ENCODE measurements around the gene EFCAB11. TPM values are rescaled to one million over a fixed set of nuclear protein-coding genes. Genes with fewer than 3 reads are reported as not detected.
A peak's percentile ranks its signal among the peaks of the same experiment; 100 is the strongest.

The EFCAB11 gene
- total and polyA plus RNA-seq, 2 donors (not counting 1 experiment from before 2014, with no cell fraction given) = 2.6 to 4.0 TPM

DNA sequence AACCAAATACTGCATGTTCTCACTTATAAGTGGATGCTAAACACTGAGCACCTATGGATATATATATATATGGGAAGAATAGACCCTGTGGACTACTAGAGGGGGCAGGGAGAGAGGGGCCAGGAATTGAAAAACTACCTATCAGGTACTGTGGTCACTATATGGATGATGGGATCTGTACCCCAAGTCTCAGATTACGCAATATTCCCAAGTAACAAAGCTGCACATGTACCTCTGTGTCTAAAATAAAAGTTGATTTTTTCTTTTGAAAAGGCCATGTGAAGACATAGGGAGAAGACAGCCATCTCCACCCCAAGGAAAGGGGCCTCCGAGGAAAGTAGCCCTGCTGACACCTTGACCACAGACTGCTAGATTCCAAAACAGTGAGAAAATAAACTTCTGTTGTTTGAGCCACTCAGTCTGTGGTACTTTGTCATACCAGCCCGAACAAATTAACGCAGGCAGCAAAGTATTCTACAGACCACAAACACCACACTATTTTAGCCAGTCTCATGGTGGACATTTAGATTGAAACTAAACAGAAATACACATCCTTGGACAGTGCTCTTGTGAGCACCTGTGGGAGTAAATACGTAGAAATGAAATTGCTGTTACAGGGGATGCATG lies 197.1 kb downstream of the EFCAB11 start:
- no peak overlapping the region for H3K4me2 ChIP-seq (ENCODE audit: extremely low read depth, insufficient read depth, low read length)
- H3K4me1 ChIP-seq (ENCODE audit: control insufficient read depth, extremely low read depth, insufficient read depth, low read length) = no peaks in the 10 kb centered on the region
- H4K20me1 ChIP-seq (ENCODE audit: control insufficient read depth, extremely low read depth, insufficient read depth, low read length) = no peaks in the 10 kb centered on the region
- peak in 1 of 2 donors; percentile 56 for DNase-seq (ENCODE audit: low read depth in 2 of 2)
- TF ChIP-seq, protein P1, sequence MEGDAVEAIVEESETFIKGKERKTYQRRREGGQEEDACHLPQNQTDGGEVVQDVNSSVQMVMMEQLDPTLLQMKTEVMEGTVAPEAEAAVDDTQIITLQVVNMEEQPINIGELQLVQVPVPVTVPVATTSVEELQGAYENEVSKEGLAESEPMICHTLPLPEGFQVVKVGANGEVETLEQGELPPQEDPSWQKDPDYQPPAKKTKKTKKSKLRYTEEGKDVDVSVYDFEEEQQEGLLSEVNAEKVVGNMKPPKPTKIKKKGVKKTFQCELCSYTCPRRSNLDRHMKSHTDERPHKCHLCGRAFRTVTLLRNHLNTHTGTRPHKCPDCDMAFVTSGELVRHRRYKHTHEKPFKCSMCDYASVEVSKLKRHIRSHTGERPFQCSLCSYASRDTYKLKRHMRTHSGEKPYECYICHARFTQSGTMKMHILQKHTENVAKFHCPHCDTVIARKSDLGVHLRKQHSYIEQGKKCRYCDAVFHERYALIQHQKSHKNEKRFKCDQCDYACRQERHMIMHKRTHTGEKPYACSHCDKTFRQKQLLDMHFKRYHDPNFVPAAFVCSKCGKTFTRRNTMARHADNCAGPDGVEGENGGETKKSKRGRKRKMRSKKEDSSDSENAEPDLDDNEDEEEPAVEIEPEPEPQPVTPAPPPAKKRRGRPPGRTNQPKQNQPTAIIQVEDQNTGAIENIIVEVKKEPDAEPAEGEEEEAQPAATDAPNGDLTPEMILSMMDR (conservative IDR thresholded peaks at IDR 0.05 in 1 of 2, IDR thresholded peaks at IDR 0.05 in 1 of 2; ENCODE audit: low read depth in 1 of 2, low read length in 2 of 2) = no peak
- no peak for TF ChIP-seq EZH2 (IDR thresholded peaks at IDR 0.05; ENCODE audit: low read length, missing control alignments)
- no peaks in the 10 kb centered on the region for H3K27me3 ChIP-seq (ENCODE audit: control insufficient read depth, insufficient read depth, low read length)
- no peak overlapping the region for H3K27ac ChIP-seq (ENCODE audit: insufficient read depth, low read length)
- no peak overlapping the region for H3K4me3 ChIP-seq (replicated peaks in 1 of 4; ENCODE audit: control extremely low read depth in 1 of 4, insufficient read depth in 1 of 4, low read depth in 3 of 4, low read length in 4 of 4)
- H2AFZ ChIP-seq (ENCODE audit: low read length) = no peak overlapping the region
- no peak overlapping the region for H3K9ac ChIP-seq (ENCODE audit: insufficient read depth, low read length)
- H3K36me3 ChIP-seq (ENCODE audit: control insufficient read depth, insufficient read depth, low read length) = no peaks in the 10 kb centered on the region
- no peaks in the 10 kb centered on the region for H3K79me2 ChIP-seq (ENCODE audit: control insufficient read depth, insufficient read depth, low read length)
- H3K9me3 ChIP-seq (ENCODE audit: control insufficient read depth, insufficient read depth, low read depth, low read length) = no peaks in the 10 kb centered on the region

DNA sequence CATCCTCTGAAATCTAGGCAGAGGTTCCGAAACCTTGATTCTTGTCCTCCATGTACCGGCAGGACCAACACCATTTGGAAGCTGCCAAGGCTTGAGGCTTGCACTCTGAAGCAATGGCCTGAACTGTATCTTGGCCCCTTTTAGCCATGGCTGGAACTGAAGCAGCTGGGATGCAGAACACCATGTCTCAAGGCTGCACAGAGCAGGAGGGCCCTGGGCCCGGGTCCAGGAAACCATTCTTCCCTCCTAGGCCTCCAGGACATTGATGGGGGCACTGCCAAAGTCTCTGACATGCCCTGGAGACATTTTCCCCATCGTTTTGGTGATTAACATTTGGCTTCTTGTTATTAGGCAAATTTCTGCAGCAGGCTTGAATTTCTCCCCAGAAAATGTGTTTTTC lies 198.7 kb downstream of the EFCAB11 start:
- no peak overlapping the region for H3K9ac ChIP-seq (ENCODE audit: insufficient read depth, low read length)
- TF ChIP-seq EZH2 (IDR thresholded peaks at IDR 0.05; ENCODE audit: low read length, missing control alignments) = no peak
- TF ChIP-seq, protein P1 (conservative IDR thresholded peaks at IDR 0.05 in 1 of 2, IDR thresholded peaks at IDR 0.05 in 1 of 2; ENCODE audit: low read depth in 1 of 2, low read length in 2 of 2) = no peak
- H3K9me3 ChIP-seq (ENCODE audit: control insufficient read depth, insufficient read depth, low read depth, low read length) = no peaks in the 10 kb centered on the region
- no peak overlapping the region for H3K4me3 ChIP-seq (replicated peaks in 1 of 4; ENCODE audit: control extremely low read depth in 1 of 4, insufficient read depth in 1 of 4, low read depth in 3 of 4, low read length in 4 of 4)
- no peaks in the 10 kb centered on the region for H3K79me2 ChIP-seq (ENCODE audit: control insufficient read depth, insufficient read depth, low read length)
- H3K27ac ChIP-seq (ENCODE audit: insufficient read depth, low read length) = no peak overlapping the region
- H4K20me1 ChIP-seq (ENCODE audit: control insufficient read depth, extremely low read depth, insufficient read depth, low read length) = no peaks in the 10 kb centered on the region
- no peaks in the 10 kb centered on the region for H3K36me3 ChIP-seq (ENCODE audit: control insufficient read depth, insufficient read depth, low read length)
- no peak overlapping the region for H2AFZ ChIP-seq (ENCODE audit: low read length)
- no peaks in the 10 kb centered on the region for H3K27me3 ChIP-seq (ENCODE audit: control insufficient read depth, insufficient read depth, low read length)
- DNase-seq (ENCODE audit: low read depth in 2 of 2) = no peak
- no peak overlapping the region for H3K4me2 ChIP-seq (ENCODE audit: extremely low read depth, insufficient read depth, low read length)
- H3K4me1 ChIP-seq (ENCODE audit: control insufficient read depth, extremely low read depth, insufficient read depth, low read length) = no peaks in the 10 kb centered on the region

DNA sequence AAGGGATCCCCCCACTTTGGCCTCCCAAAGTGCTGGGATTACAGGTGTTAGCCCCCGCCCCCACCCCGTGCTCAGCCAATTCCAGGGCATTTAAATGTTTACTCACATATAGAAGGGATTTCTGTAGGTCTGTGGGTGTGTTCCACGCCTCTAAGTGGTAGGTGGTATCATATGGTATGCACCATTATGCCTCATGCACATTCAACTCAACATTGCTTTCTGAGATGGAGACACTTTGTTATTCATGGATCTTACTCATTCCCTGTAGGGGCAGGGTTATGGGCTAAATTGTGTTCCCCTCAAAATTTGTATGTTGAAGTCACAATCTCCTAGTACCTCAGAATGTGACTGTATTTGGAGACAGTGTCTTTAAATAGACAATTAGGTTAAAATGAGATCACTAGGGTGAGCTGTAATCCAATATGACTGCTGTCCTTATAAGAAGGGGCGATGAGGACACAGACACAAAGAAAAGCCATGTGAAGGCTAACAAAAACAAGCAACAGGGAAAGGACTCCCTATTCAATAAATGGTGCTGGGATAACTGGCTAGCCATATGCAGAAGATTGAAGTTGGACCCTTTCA lies 200.6 kb downstream of the EFCAB11 start:
- Histone ChIP-seq H3K4me3 (replicated peaks in 1 of 4; ENCODE audit: control extremely low read depth in 1 of 4, insufficient read depth in 1 of 4, low read depth in 3 of 4, low read length in 4 of 4) (no peak overlapping the region), H3K4me2 (ENCODE audit: extremely low read depth, insufficient read depth, low read length) (no peak overlapping the region), H3K9ac (ENCODE audit: insufficient read depth, low read length) (no peak overlapping the region), H2AFZ (ENCODE audit: low read length) (no peak overlapping the region), H3K4me1 (ENCODE audit: control insufficient read depth, extremely low read depth, insufficient read depth, low read length) (no peaks in the 10 kb centered on the region), H4K20me1 (ENCODE audit: control insufficient read depth, extremely low read depth, insufficient read depth, low read length) (no peaks in the 10 kb centered on the region), H3K27ac (ENCODE audit: insufficient read depth, low read length) (no peak overlapping the region), H3K36me3 (ENCODE audit: control insufficient read depth, insufficient read depth, low read length) (no peaks in the 10 kb centered on the region), H3K27me3 (ENCODE audit: control insufficient read depth, insufficient read depth, low read length) (no peaks in the 10 kb centered on the region), H3K9me3 (ENCODE audit: control insufficient read depth, insufficient read depth, low read depth, low read length) (no peaks in the 10 kb centered on the region), H3K79me2 (ENCODE audit: control insufficient read depth, insufficient read depth, low read length) (no peaks in the 10 kb centered on the region)
- DNase-seq (ENCODE audit: low read depth in 2 of 2) = no peak
- TF ChIP-seq, protein P1 (conservative IDR thresholded peaks at IDR 0.05 in 1 of 2, IDR thresholded peaks at IDR 0.05 in 1 of 2; ENCODE audit: low read depth in 1 of 2, low read length in 2 of 2) = no peak
- TF ChIP-seq EZH2 (IDR thresholded peaks at IDR 0.05; ENCODE audit: low read length, missing control alignments) = no peak

Measured in fibroblast of lung (primary cell).